IMR-90 (cell line): ENCODE measurements around the gene EFNA5. TPM values are rescaled to one million over a fixed set of nuclear protein-coding genes. Genes with fewer than 3 reads are reported as not detected.

Source experiments
- ATAC-seq: fragments of 200-7000 bp; cut with Tn5 transposase; 2 replicates; pipeline ENCODE4 v1.9.1; 2020; ENCODE audit warnings: low read depth, mild to moderate bottlenecking, moderate library complexity
- BruUV-seq: library from RNA; stranded (reverse); fragments of 400-500 nt; replicated peaks from 2 replicates; lab custom pipeline; 2021; lab: Mats Ljungman, UMichigan
- CTCF ChIA-PET: fragments of 300-600 bp; formaldehyde crosslinking; extraction: SDS; loops from one replicate; lab custom pipeline; 2021; ENCODE audit warnings: antibody characterized with exemption; lab: Yijun Ruan, JAX
- POLR2A ChIA-PET: fragments of 300-600 bp; sonication (Branson Sonifier 250); formaldehyde crosslinking; loops from one replicate; lab custom pipeline; 2022; ENCODE audit warnings: antibody characterized with exemption; ENCODE audit not compliant: unreplicated experiment; lab: Charles Lee
- DNase-seq: peaks from one replicate; pipeline ENCODE4 v3.0.0; 2013
- H2AFZ ChIP-seq: replicated peaks from 2 replicates; pipeline ENCODE3; 2013; ENCODE audit warnings: low read length, mild to moderate bottlenecking; ENCODE audit not compliant: poor library complexity
- H2AK5ac ChIP-seq: 2 replicates; pipeline ENCODE4 v1.6.1; 2013; ENCODE audit warnings: low read depth, low read length, inconsistent platforms
- H2AK9ac ChIP-seq: replicated peaks from 2 replicates; pipeline ENCODE3; 2013; ENCODE audit warnings: mild to moderate bottlenecking, low read depth, low read length, moderate library complexity; ENCODE audit not compliant: poor library complexity
- H2BK120ac ChIP-seq: 2 replicates; pipeline ENCODE4 v1.6.1; 2013; ENCODE audit warnings: low read depth, low read length, inconsistent platforms
- H2BK15ac ChIP-seq: 3 replicates; pipeline ENCODE4 v1.6.1; 2013; ENCODE audit warnings: low read depth, low read length, inconsistent platforms
- H2BK20ac ChIP-seq: 2 replicates; pipeline ENCODE4 v1.6.1; 2013; ENCODE audit warnings: low read depth, mild to moderate bottlenecking, inconsistent platforms, low read length, moderate library complexity
- H2BK5ac ChIP-seq: 2 replicates; pipeline ENCODE4 v1.6.1; 2013; ENCODE audit warnings: mild to moderate bottlenecking, low read depth, low read length, inconsistent platforms; ENCODE audit not compliant: poor library complexity, severe bottlenecking
- H3K14ac ChIP-seq: replicated peaks from 2 replicates; pipeline ENCODE4 v1.6.1; 2013; ENCODE audit warnings: low read depth, low read length, inconsistent platforms
- H3K18ac ChIP-seq: 2 replicates; pipeline ENCODE4 v1.6.1; 2013; ENCODE audit warnings: low read depth, low read length, control low read depth
- H3K23ac ChIP-seq: 2 replicates; pipeline ENCODE4 v1.6.1; 2013; ENCODE audit warnings: low read depth, low read length, inconsistent platforms
- H3K27ac ChIP-seq: 2 replicates; pipeline ENCODE4 v1.5.1; 2013; ENCODE audit warnings: mild to moderate bottlenecking, control low read depth, low read length; ENCODE audit not compliant: insufficient read depth
- H3K27me3 ChIP-seq: 2 replicates; pipeline ENCODE4 v1.6.1; 2013; ENCODE audit warnings: low read length; ENCODE audit not compliant: control insufficient read depth, insufficient read depth
- H3K36me3 ChIP-seq: 2 replicates; pipeline ENCODE4 v1.6.1; 2013; ENCODE audit warnings: low read length, mixed read lengths; ENCODE audit not compliant: control insufficient read depth, insufficient read depth
- H3K4ac ChIP-seq: 2 replicates; pipeline ENCODE4 v1.6.1; 2013; ENCODE audit warnings: low read depth, low read length, inconsistent platforms
- H3K4me1 ChIP-seq: 2 replicates; pipeline ENCODE4 v1.6.1; 2013; ENCODE audit warnings: low read length, mixed read lengths; ENCODE audit not compliant: control insufficient read depth, insufficient read depth
- H3K4me2 ChIP-seq: 2 replicates; pipeline ENCODE4 v1.6.1; 2013; ENCODE audit warnings: low read depth, mild to moderate bottlenecking, control low read depth, low read length, moderate library complexity
- H3K4me3 ChIP-seq: 2 replicates; pipeline ENCODE4 v1.5.1; 2013; ENCODE audit warnings: low read depth, mild to moderate bottlenecking, control low read depth, low read length, moderate library complexity; ENCODE audit not compliant: insufficient read depth
- H3K56ac ChIP-seq: 2 replicates; pipeline ENCODE4 v1.6.1; 2013; ENCODE audit warnings: low read length, inconsistent platforms; ENCODE audit not compliant: insufficient read depth; ENCODE audit errors: extremely low read depth
- H3K79me1 ChIP-seq, 2 experiments: 2 replicates each; pipeline ENCODE4 v1.6.1; 2013; ENCODE audit warnings: low read length in 2 of 2, inconsistent platforms in 1 of 2, low read depth in 1 of 2
- H3K9ac ChIP-seq: 2 replicates; pipeline ENCODE4 v1.6.1; 2013; ENCODE audit warnings: low read depth, low read length, control low read depth
- H3K9me1 ChIP-seq: 2 replicates; pipeline ENCODE4 v1.6.1; 2013; ENCODE audit warnings: low read length, inconsistent platforms; ENCODE audit not compliant: insufficient read depth
- H3K9me3 ChIP-seq: 2 replicates; pipeline ENCODE4 v1.6.1; 2013; ENCODE audit warnings: low read length; ENCODE audit not compliant: control insufficient read depth, insufficient read depth
- H4K20me1 ChIP-seq: 2 replicates; pipeline ENCODE4 v1.6.1; 2013; ENCODE audit warnings: low read length, inconsistent platforms; ENCODE audit not compliant: insufficient read depth
- H4K5ac ChIP-seq: 2 replicates; pipeline ENCODE4 v1.6.1; 2013; ENCODE audit warnings: mild to moderate bottlenecking, low read depth, low read length, control low read depth
- H4K8ac ChIP-seq, 2 experiments: 2 replicates each; pipeline ENCODE4 v1.6.1; 2013; ENCODE audit warnings: low read depth in 2 of 2, low read length in 2 of 2, control low read depth in 1 of 2, inconsistent platforms in 1 of 2
- H4K91ac ChIP-seq: 2 replicates; pipeline ENCODE4 v1.6.1; 2013; ENCODE audit warnings: low read depth, low read length, inconsistent platforms; ENCODE audit not compliant: insufficient read depth
- CTCF ChIP-seq: conservative IDR thresholded peaks from 2 replicates; pipeline ENCODE4 v1.5.1; 2012; ENCODE audit warnings: mild to moderate bottlenecking, low read depth, low read length, improper control_type of control experiment
- ELK1 ChIP-seq: fragments of 150-350 bp; IDR thresholded peaks from 2 replicates; pipeline ENCODE4 v1.6.1; 2016; ENCODE audit warnings: low read depth, mild to moderate bottlenecking, low read length, moderate library complexity, borderline replicate concordance
- FOS ChIP-seq: fragments of 150-350 bp; IDR thresholded peaks from 2 replicates; pipeline ENCODE4 v1.6.1; 2016; ENCODE audit warnings: low read depth, low read length
- MAFK ChIP-seq: IDR thresholded peaks from 2 replicates; pipeline ENCODE4 v1.6.1; 2012; ENCODE audit warnings: low read depth, low read length, improper control_type of control experiment
- MXI1 ChIP-seq: IDR thresholded peaks from 2 replicates; pipeline ENCODE4 v1.6.1; 2012; ENCODE audit warnings: low read depth, mild to moderate bottlenecking, low read length, moderate library complexity, borderline replicate concordance
- POLR2A ChIP-seq: IDR thresholded peaks from 2 replicates; pipeline ENCODE4 v1.6.1; 2012; ENCODE audit warnings: mild to moderate bottlenecking, low read depth, low read length
- RFX5 ChIP-seq: IDR thresholded peaks from 2 replicates; pipeline ENCODE4 v1.8.0; 2012; ENCODE audit warnings: low read depth, mild to moderate bottlenecking, low read length, moderate library complexity
- USF2 ChIP-seq: fragments of 150-350 bp; IDR thresholded peaks from 2 replicates; pipeline ENCODE4 v1.6.1; 2017; ENCODE audit warnings: mild to moderate bottlenecking, antibody characterized with exemption, low read length, low read depth
- WGBS, 2 experiments: methylation state at CpG; one replicate each; pipeline versions ENCODE4 v1.1.5 to v1.1.7; 2013; ENCODE audit warnings: missing lambda C conversion rate in 2 of 2; ENCODE audit not compliant: insufficient read length in 1 of 2; ENCODE audit errors: extremely low coverage in 2 of 2; 5-methylcytosine and 5-hydroxymethylcytosine counted together
- dilution Hi-C: fragments of 300-500 bp; cut with HindIII; formaldehyde crosslinking; loops from one replicate; pipeline ENCODE4 v1.14.3; 2018; ENCODE audit warnings: low sequenced_read_pairs; ENCODE audit not compliant: unreplicated experiment
- in situ Hi-C: fragments of 300-500 bp; cut with MboI; formaldehyde crosslinking; loops from 3 replicates; pipeline ENCODE4 v1.14.3; 2019; ENCODE audit warnings: low sequenced_read_pairs, inconsistent platforms, mixed read lengths
- intact Hi-C: fragments of 100-400 bp; cut with micrococcal nuclease; formaldehyde crosslinking; loops from 2 replicates; pipeline ENCODE4 v1.10.0; 2022
- polyA plus RNA-seq, 3 experiments: library from polyadenylated mRNA; depleted of rRNA; stranded (reverse); fragments of >200 nt; gene quantifications; 2 replicates each; pipeline ENCODE4 v1.2.3, GENCODE V29; 2012; ENCODE audit warnings: low replicate concordance in 1 of 3
- total RNA-seq: library from RNA; depleted of rRNA; stranded (reverse); fragments of >200 nt; gene quantifications from 2 replicates; pipeline ENCODE4 v1.2.3, GENCODE V29; 2012

EFNA5 gene
- total and polyA plus RNA-seq, 2 of the 4 experiments (the other 2 are of a cell fraction), result 1.5 to 1.6 TPM

- Histone ChIP-seq H3K23ac (no peak overlapping the region), H2AK9ac (no peak overlapping the region), H2BK5ac (no peak overlapping the region), H2BK20ac (no peak overlapping the region), H4K8ac (no peak overlapping the region), H2AFZ (no peak overlapping the region), H2BK15ac (no peak overlapping the region), H3K27me3 (no peaks in the 10 kb centered on the region), H3K56ac (no peak overlapping the region), H3K4me1 (0 out of 2 replicates have a peak, but pooled peaks cover 1% of the 10 kb centered on the region), H4K91ac (no peak overlapping the region), H4K20me1 (no peaks in the 10 kb centered on the region), H2BK120ac (no peak overlapping the region), H3K4me3 (no peak overlapping the region), H3K4me2 (no peak overlapping the region), H3K27ac (no peak overlapping the region), H3K9me3 (no peaks in the 10 kb centered on the region), H3K18ac (no peak overlapping the region), H2AK5ac (no peak overlapping the region), H3K4ac (no peak overlapping the region), H3K9me1 (0 out of 2 replicates have a peak, but pooled peaks cover 3% of the 10 kb centered on the region), H3K9ac (no peak overlapping the region), H3K36me3 (no peaks in the 10 kb centered on the region), H4K5ac (no peak overlapping the region), H3K79me1 (peaks cover 0 to 4% of the 10 kb centered on the region in 2 experiments; a peak in 2 of 4 replicates), H3K14ac (no peak overlapping the region)
- in situ Hi-C loops (no loop called here), dilution Hi-C loops (no loop called here), intact Hi-C loops (no loop called here)
- no CpG with 5 or more reads among the region's 4 CpGs for WGBS, 2 experiments
- BruUV-seq, result no TSS peak
- ChIA-PET POLR2A (no interaction called here), CTCF (interaction anchor here (1.6 kb wide), 1 partner anchor 18 kb away, joined by 3 read pairs; no protein-coding TSS in a partner anchor)
- TF ChIP-seq RFX5, result no peak
- no peak for TF ChIP-seq FOS
- TF ChIP-seq ELK1, result no peak
- TF ChIP-seq MXI1, result no peak
- no peak for TF ChIP-seq POLR2A
- no peak for TF ChIP-seq USF2
- TF ChIP-seq MAFK, result no peak
- no peak for TF ChIP-seq CTCF
- ATAC-seq (no peak), DNase-seq (no peak)
Observed at GRCh38 chr5:107576155-107576554, 94.6 kb downstream of the EFNA5 start.
